ENCODE measurements around the gene ZNF512B.
"Not testable (repeated sequence)": the region's sequence is repeated elsewhere in the genome, so short reads cannot be mapped to it uniquely, and the experiment has no call there.

ZNF512B gene

DNA sequence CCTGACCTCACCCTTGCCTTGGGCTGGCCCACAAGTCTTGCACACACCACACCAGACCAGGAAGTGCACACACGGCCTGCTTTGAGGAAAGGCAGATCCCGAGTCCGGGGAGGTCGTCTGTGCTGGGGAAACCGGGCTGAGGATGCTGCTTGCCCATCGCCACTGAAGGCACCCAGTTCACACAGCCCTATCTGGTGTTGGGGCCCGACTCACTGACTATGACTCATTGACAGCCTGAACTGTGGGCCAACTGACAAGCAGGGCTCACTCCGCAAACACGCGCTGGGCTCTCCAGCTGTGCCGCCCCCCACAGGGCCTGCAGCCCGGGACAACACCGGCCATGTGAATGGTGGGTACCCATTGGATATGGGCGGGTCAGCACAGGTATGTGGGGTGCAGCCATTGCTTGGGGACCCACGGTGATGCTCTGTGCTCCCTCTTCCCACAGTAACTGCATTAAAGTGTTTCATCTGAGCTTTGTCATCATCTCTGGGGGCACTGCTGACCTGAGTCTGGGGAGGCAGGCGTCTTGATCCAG lies 8.1 kb upstream of the ZNF512B start:
- DNase-seq (ENCODE audit: low read depth, low spot score), result no peak

GRCh38 chr20:63976980-63977738 lies 7.4 kb upstream of the ZNF512B start:
- no peak for DNase-seq (ENCODE audit: low read depth, low spot score)

- not testable (repeated sequence) for DNase-seq (ENCODE audit: low read depth, low spot score)
These were observed 6.8 kb upstream of the ZNF512B start for GRCh38 chr20:63976511-63976910.

DNA sequence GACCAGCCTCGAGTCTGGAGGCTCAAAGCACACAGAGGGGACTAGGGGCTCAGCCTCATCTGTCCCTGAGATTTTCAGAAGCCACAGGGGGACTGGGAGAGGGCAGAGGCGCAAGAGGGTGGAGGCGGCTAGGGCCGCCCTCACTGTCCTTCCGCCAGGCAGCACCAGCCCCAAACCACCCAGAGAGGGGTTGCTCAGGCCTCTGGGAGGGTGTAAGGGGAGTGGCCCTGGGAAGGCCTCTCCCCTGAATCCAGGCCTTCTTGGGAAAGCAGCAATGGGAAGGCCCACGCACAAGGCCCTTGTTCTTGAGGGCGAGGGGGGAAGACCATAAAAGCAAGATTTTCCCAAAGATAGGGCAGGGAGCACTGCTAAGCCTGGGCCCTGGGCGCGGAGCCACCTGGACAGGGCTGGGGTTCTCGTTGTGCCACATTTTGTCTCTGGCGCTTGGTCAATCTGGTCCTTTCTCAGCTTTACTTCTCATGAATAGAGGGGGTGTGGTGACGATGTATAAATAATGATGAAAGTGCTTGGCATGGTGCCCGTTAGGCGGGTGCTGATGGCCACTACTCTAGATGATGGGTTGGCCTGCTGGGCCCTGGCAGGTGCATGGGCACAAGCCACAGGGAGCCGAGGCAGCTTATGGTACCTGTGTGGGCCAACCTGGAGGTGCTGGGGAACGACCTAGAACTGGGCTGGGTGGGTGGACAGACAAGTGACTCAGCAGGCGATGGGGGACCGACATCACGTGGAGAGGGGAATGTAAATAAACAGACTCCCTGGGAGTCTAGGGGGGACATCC lies 4.9 kb upstream of the ZNF512B start:
- no peak for DNase-seq (ENCODE audit: low read depth, low spot score)

GRCh38 chr20:63973636-63974401 lies 4.1 kb upstream of the ZNF512B start:
- peak; percentile 58 for DNase-seq (ENCODE audit: low read depth, low spot score)

DNA sequence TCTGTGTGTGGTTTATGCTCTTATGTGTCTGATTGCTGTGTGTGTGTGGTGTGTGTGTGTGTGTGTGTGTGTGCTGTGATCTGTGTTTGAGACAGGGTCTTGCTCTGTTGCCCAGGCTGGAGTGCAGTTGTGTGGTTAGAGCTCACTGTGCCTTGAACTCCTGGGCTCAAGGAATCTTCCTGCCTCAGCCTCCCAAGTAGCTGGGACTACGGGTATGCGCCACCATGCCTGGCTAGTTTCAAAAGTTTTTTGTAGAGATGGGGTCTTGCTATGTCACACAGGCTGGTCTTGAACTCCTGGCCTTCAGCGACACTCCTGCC lies 3.4 kb upstream of the ZNF512B start:
- DNase-seq (ENCODE audit: low read depth, low spot score), result no peak

GRCh38 chr20:63972312-63973159 lies 2.8 kb upstream of the ZNF512B start:
- no peak for DNase-seq (ENCODE audit: low read depth, low spot score)

DNA sequence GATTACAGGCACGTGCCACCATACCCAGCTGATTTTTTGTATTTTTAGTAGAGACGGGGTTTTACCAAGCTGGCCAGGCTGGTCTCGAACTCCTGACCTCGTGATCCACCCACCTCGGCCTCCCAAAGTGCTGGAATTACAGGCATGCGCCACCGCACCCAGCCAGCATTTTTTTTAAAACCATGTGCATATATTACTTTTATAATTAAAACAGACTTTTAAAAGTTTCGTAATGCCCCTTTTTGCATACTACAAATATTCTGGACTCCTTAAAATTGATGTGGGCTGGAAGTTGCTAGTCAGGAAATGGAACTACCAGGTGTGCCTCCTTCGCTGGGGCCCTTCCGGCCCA lies 2.2 kb upstream of the ZNF512B start:
- DNase-seq (ENCODE audit: low read depth, low spot score), result not testable (repeated sequence)

GRCh38 chr20:63970714-63971431 lies 1.1 kb upstream of the ZNF512B start:
- DNase-seq (ENCODE audit: low read depth, low spot score), result no peak

DNA sequence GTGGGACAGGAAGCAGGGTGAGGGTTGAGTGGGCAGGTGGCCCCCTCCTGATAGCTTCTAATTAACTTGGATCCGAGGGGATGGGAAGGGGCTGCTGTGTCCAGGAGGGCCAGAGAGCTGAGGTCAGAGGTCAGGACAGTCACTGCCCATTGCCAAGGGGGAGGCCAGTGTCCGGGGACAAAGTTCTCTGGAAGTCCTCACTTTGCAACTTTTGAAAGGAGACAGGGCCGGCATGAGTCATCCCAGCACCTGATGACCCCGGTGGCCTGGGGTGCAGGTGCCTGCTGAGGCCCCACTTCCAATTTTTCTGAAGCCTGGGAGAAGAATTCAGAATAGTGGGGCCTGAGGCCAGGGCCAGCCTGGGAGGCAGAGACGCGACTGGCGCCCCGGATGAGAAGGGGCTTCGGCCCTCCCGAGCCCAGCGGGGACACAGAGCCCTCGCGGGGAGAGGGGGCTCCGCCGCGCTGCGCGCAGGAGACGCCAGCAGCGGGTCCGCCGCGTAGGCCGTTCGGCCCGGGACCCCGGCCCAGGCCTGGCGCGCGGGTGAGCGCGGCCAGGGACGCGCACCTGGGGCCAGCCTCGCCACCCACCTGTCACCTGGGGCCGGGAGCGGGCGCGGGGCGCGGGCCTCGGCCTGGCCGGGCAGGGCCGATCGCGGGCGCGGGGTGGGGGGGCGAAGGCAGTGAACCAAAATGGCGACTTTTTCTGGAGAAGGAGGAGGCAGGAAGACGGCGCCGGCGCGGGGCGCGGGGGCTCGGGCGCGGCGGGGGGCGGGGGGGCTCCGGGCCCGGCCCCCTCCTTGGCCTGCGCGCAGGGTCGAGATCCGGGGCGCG lies 586 bp downstream of the ZNF512B start:
- DNase-seq (ENCODE audit: low read depth, low spot score), result no peak

DNA sequence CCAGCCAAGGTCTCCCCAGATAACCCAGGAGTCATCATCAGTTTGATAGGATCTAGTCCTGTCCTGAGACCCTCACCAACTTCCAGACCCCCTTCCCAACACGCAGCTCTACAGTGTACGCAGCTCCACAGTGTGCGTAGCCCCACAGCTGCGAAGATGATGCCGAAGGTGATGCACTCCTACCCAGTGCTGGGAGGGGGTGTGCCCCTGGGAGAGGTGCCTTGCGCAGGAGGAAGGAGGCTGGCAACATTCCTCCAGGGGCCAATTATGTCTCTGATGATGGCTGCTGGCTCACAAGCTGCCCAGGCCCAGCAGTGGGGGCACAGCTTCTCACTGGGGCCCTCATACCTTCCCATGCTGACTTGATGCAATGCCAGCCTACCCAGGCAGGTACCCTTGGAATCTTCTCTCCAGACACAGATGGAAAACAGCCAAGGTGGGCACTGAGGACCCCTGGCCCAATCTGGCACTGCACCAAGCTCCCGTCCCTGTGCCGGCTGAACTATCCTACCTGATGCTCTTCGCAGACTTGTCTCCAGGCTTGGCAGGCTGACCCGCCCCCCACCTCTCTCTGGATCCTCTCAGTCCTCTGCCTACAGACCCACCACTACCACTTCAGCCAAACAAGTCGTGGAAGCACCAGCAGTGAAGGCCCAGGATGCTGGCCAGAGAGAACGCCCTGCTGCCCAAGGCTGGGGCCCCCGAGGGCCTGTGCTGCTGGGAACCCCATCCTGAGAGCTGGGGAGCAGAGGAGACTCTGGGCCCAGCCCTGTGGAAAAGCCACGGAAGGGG lies 1.4 kb downstream of the ZNF512B start:
- no peak for DNase-seq (ENCODE audit: low read depth, low spot score)

- DNase-seq (ENCODE audit: low read depth, low spot score), result no peak
These were observed 2.2 kb downstream of the ZNF512B start for GRCh38 chr20:63967330-63968135.

- no peak for DNase-seq (ENCODE audit: low read depth, low spot score)
These were observed 2.8 kb downstream of the ZNF512B start for GRCh38 chr20:63966944-63967322.

- no peak for DNase-seq (ENCODE audit: low read depth, low spot score)
These were observed 3.4 kb downstream of the ZNF512B start for GRCh38 chr20:63966172-63966943.

- no peak for DNase-seq (ENCODE audit: low read depth, low spot score)
These were observed 5.3 kb downstream of the ZNF512B start for GRCh38 chr20:63964412-63964811.

DNA sequence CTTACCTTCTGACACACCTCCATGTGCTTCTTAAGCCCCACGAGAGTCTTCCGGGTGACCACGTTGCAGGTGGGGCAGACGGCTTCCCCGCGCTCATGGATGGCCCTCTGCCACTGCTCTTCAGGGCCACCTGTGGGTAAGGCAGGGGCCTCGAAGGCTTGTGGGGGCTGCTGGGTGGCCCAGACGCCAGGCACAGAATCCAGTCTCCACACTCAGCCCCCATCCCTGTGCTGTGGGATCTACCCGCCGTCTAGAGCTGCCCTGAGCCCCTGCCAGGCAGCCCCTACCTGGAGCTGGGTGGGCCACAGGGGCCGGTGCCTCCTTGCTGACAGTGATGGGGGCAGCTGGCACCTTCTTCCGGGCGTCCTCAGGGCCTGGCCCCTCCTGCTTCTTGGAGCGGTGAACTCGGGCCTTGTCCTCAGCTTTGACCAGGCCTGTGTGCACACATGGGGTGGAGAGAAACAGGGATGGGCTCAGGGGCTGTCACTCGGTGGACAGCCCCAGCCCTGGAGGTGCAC lies 5.9 kb downstream of the ZNF512B start:
- DNase-seq (ENCODE audit: low read depth, low spot score), result no peak

DNA sequence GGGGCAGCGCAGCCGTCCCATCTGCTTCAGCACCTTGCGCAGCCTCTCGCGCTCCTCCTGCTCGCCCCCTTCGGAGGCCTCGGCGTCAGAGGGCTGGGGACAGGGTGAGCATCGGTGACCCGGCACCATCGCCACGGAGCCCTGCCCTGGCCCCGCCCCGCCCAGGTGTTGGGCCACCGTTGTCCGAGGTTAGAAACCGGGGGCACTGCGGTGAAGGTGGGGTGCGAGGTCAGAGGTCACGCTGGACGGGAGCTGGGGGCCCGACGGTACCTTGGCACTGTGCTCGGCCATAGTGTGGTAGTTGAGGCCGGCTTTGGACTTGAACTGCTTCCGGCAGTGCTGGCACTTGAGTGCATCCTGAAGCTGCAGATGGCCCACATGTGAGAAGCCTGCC lies 6.4 kb downstream of the ZNF512B start:
- DNase-seq (ENCODE audit: low read depth, low spot score), result no peak

All from brain pericyte (primary cell).